ENCODE data around the gene ZNF354B.

ZNF354B gene

GRCh38 chr5:178883815-178884430 is 24.2 kb downstream of the ZNF354B start:
- FAIRE-seq = no peak

- no peak for FAIRE-seq
These were observed 36.1 kb downstream of the ZNF354B start, which contains the start of gene ZFP2 for GRCh38 chr5:178895615-178896571. TSS of gene ZFP2 (plus strand) at chr5:178895913. CDS start at chr5:178931314, 35,401 bp downstream.

- FAIRE-seq = no peak
These were observed 39.5 kb downstream of the ZNF354B start for GRCh38 chr5:178899289-178899688.

GRCh38 chr5:178902849-178903248 is 43.1 kb downstream of the ZNF354B start:
- FAIRE-seq = no peak

- no peak for FAIRE-seq
These were observed 72.3 kb downstream of the ZNF354B start for GRCh38 chr5:178931846-178932760.

Data from islet of Langerhans (tissue), 1 donor.